HTR-8/SVneo (cell line): ENCODE results near the gene TGM6.
"Not testable (repeated sequence)": the region's sequence is repeated elsewhere in the genome, so short reads cannot be mapped to it uniquely, and the experiment has no call there.

ENCODE experiments used
- DNase-seq: peaks from one replicate; pipeline ENCODE4 v3.0.0; 2011; ENCODE audit warnings: low spot score, mixed read lengths; ENCODE audit not compliant: insufficient read length
- FAIRE-seq: peaks from 2 replicates; lab custom pipeline; 2011; peaks lifted over from hg19 to GRCh38; lab: Jason Lieb, UNC

Gene TGM6

DNA sequence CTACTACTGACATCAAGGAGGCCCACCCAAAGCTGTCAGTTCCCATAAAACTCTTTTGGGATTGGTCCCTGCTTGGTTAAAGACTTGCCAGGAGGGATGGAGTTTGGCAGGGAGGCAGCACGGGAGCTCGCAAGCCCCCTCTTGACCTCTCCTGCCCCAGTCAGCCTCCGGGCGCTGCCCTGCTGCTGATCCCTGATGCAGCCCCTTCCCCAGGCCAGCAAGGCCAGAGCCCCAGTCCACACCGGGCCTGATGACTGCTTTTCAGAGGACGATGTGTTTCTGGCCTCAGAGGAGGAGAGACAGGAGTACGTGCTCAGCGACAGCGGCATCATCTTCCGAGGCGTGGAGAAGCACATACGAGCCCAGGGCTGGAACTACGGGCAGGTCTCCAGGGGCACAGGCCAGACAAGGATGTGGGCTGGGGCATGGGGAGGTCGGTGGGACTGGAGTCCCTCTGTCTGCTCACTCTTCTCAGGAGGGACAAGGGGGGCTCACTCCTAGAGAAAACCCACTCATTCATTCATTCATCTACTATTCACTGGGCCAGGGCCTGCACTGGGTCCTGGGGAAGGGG, 15.6 kb downstream of the TGM6 start:
- DNase-seq (no peak), FAIRE-seq (no peak)

GRCh38 chr20:2397091-2397490, 16.4 kb downstream of the TGM6 start:
- FAIRE-seq = no peak

DNA sequence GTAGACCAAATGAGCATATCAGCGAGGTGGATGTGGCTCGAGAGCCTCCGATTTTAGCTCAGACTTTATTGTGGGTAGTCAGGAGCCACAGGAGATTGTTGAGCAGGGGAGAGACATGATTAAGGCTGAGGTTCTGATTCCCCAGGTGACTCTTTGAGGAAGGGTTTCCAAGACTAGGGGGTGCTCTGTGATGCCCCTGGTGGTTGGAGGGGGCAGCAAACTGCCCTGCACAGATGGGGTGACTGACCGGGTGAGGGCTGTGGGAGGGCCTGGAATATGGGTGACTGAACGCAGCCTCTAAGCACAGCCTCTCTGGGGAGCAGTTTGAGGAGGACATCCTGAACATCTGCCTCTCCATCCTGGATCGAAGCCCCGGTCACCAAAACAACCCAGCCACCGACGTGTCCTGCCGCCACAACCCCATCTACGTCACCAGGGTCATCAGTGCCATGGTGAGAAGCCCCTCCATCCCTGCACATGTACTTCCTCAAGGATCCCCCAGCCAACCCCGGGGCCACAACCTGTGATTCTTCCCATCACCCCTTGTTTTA, 17.0 kb downstream of the TGM6 start:
- FAIRE-seq (no peak), DNase-seq (no peak)

More at GRCh38 chr20:2397091-2397490, 16.4 kb downstream of the TGM6 start:
- no peak for DNase-seq

DNA sequence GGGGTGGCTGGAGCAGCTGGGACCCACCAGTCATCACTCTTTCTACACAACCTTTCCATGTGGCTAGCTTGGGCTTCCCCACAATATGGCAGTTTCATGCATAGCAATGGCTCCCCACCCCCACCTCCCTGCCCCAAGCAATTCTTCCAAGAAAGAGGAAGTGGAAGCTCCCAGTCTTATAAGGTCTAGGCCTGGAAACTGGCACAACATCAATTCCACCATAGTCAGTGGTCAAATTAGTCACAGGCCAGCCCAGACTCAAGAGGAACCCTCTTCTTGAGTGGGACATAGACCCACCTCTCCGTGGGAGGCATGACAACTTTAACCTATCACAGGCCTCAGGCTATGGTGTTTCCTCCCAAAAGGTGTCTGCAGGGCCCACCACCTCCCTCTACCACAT, 17.7 kb downstream of the TGM6 start:
- no peak for DNase-seq
- FAIRE-seq = no peak

DNA sequence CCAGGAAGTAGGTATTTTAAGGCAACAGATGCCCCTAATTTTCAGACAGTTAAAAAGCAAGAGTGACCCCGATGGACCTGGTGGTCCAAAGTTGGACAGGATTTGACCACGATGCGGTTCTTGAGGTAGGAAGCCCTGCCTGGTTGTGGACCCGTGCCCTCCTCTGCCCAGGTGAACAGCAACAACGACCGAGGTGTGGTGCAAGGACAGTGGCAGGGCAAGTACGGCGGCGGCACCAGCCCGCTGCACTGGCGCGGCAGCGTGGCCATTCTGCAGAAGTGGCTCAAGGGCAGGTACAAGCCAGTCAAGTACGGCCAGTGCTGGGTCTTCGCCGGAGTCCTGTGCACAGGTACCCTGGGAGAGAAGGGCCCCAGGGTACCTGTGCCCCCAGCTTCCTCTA, 18.7 kb downstream of the TGM6 start:
- FAIRE-seq (no peak), DNase-seq (no peak)

DNA sequence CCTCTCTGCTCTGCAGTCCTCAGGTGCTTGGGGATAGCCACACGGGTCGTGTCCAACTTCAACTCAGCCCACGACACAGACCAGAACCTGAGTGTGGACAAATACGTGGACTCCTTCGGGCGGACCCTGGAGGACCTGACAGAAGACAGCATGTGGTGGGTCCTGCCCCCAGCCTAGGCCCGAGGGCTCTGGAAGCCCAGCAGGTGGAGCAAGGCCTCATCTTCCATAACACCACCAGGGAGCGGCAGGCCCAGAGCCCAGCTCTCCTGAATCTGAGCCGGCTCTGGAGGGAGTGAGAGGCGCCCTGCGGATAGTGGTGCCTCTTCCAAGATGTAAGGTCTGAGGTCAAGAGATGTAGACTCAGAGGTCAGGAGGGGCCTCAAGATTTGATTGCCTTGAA, 19.6 kb downstream of the TGM6 start:
- DNase-seq (no peak), FAIRE-seq (no peak)

DNA sequence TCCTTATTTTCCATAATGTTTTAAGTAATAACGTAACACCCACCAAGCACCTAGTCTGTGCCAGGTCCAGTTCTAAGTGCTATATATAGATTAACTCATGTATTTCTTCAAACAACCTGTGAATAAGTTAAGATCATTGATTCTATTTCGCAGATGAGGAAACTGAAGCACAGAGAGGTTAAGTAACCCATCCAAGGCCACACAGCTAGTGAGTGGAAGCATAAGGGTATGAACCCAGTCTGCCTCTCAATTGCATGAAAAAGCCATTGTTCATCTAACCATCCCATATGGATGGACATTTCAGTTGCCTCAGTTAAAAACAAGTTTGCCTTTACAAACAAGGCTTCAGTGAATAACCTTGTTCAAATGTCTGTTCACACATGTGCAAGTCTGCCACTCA, 20.8 kb downstream of the TGM6 start:
- FAIRE-seq (no peak), DNase-seq (no peak)

DNA sequence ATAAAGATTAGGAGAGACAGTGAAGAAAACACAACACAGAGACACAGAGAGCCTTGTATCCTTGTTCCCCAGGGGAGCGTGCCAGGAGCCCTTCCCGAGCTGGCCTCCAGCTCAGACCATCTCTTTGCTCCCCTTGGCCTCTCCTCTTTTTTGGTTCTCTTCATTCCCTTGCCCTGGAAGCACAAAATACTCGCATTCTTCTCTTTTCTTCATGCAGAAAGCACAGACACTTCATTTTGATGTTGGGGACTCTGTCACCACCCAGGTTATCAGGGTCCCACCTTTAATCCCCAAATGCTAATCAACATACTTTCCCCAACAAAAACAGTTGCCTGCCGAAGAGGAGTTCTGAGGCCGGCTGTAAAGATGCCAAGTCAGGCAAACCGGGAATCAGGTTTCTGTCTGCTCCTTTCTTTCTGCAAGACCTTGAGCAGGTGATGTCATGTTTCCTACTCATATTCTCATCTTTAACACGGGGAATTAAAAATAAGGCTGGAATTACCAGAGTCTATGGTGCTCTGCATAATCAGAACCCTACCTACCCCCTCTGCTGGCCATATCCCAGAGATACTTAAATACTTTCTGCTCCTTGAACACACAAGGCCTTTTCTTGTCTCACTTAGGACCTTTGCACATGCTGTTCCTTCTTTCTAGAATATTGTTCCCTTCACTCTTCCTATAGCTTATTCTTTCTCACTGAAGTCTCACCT, 21.7 kb downstream of the TGM6 start:
- DNase-seq (peak; percentile 44), FAIRE-seq (no peak)

DNA sequence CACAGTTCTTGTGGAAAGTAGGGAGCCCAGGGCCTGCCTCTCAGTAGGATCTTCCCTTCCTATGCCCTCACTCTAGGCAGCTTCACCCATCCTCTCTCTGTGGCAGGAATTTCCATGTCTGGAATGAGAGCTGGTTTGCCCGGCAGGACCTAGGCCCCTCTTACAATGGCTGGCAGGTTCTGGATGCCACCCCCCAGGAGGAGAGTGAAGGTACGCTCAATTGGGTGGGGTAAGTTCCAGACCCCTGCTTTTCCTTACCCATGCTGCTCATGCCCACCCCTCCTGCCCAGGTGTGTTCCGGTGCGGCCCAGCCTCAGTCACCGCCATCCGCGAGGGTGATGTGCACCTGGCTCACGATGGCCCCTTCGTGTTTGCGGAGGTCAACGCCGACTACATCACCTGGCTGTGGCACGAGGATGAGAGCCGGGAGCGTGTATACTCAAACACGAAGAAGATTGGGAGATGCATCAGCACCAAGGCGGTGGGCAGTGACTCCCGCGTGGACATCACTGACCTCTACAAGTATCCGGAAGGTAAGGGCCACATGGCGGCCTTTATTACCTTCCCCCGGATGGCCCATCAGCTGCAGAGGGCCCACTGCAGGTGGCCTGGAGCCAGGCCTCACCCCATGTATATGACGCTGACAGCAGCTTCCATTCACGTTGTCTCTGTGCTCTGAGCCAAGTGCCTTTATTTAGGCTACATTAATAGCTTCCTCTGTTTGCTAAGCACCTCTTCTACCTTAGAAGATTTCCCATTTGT, 22.8 kb downstream of the TGM6 start:
- FAIRE-seq = no peak
- DNase-seq = no peak

DNA sequence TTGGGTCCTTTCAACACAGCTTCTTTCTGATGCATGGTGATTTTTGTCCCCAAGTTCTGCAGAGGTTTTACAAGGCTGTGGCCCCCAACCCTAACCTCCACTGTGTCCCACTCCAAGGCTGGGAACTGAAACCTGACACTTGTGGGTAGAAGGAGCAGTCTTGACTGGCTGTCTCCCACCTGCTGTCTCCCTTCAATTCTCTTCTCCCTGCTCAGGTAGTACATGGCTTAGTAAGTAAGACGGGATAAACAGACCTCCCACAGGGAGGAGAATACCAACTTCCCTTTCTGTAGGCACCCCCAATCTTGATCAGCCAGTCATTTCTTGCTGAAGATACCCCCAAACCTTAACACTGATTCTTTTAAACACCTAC, 25.0 kb downstream of the TGM6 start:
- FAIRE-seq (no peak), DNase-seq (no peak)

GRCh38 chr20:2407355-2407754, 26.7 kb downstream of the TGM6 start:
- FAIRE-seq, DNase-seq: not testable (repeated sequence)

- FAIRE-seq (no peak), DNase-seq (no peak)
These were observed 27.4 kb downstream of the TGM6 start for GRCh38 chr20:2408111-2408510.

DNA sequence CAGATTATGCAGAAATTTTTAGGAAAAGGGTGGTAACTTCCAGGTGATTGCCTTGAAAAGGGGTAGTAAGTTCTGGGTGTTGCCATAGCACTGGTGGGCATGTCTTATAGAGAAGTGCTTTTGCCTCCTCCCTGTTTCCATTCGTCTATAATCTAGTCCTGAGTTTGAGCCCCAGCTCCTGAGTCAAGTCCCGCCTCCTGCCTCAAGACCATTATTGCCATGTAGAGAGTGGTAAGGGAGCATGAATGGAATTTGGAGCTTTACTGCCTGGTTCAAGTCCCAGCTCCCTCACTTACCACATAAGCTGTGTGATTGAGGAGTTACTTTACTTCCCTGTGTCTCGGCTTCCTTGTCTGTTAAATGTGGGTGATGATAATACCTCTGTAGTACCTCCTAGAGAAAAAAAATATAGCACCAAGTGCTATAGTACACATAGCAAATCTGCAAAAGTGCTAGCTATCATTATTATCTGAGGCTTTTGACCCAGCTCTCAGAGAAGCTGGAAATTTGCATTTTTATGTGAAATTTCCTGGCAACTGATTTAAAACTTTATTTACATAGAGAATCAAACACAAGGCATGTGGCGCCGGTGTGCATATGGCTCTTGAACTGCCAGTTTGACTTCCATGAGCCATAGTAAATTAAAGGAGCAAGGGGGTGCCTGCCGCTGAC, 36.0 kb downstream of the TGM6 start:
- FAIRE-seq (no peak), DNase-seq (no peak)

- FAIRE-seq (no peak), DNase-seq (no peak)
These were observed 36.5 kb downstream of the TGM6 start for GRCh38 chr20:2417213-2417541.

DNA sequence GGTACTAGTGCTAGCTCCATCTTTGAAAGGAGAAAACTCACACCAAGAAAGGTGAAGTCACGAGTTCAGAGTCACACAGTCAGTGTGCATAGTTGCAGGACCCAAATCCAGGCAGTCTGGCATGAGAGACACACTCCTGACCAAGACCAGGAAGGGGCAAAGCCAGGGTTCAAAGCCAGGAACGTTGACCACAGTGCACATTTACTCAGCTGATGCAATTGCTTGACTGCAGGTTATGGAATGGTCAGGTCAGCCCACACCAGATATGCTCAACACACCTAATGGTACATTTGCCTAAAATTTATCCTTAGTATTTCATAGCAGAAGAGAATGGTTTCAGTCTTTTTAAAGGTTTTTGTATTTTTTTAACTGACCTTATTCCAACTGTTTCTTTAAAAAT, 37.7 kb downstream of the TGM6 start:
- FAIRE-seq (no peak), DNase-seq (no peak)

GRCh38 chr20:2420510-2420909, 39.8 kb downstream of the TGM6 start:
- FAIRE-seq = no peak
- no peak for DNase-seq

- FAIRE-seq = no peak
- DNase-seq = no peak
These were observed 40.5 kb downstream of the TGM6 start for GRCh38 chr20:2421247-2421646.

DNA sequence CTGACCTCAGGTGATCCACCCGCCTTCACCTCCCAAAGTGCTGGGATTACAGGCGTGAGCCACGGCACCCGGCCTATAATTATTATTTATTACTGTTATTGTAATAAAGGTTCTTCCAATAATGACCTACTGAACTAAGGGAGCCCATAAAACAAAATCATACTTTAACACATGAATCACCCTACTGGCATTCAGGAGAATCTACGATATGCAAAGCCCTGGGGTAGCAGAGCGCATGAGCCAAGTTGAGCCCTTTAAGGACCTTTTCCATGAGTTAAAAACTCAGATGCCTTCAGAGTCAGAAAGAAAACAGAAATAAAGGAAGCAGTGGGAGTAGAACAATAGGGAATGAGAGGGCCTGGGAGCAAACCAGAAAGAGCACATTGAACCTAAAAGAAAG, 48.4 kb downstream of the TGM6 start:
- peak; percentile 51 for DNase-seq
- FAIRE-seq = no peak

- no peak for FAIRE-seq
- DNase-seq = no peak
These were observed 49.8 kb downstream of the TGM6 start for GRCh38 chr20:2430538-2430937.

DNA sequence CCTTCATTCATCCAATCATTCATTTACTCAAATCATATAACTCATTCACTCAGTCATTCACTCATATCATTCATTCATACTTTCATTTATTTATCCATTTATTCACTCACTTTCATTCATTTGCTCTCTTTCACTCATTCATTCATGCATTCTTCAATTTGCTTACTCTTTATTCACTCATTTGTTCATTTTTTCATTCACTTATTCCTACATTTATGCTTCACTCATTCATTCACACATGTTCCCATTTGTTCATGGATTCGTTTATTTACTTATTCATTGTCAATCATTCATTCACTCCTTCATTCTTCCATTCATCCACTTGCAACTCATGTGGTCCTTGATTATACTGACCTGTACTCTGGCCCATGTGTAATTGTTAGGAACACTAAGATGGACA, 50.5 kb downstream of the TGM6 start:
- FAIRE-seq (no peak), DNase-seq (no peak)

DNA sequence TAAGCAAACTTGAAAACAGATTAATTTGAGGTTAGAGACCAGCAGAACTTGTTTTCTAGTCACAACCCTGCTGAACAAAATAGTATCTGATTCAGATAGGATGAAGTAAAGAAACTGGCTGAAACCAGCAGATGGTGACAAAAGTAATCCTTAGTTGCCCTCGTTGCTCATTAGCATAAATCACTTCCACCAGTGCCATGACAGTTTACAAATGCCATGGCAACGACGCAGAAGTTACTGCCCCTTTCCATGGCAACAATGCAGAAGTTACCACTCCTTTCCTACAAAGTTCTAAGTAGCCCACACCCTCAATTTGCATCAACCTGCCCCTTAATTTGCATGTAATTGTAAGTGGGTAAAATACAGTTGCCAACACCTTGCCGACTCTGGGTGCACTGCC, 66.1 kb downstream of the TGM6 start:
- no peak for DNase-seq
- FAIRE-seq = no peak
